DMS 273 treated with DMSO at 0.1 percent for 48 hours (cell line): Measurements from ENCODE around the gene TSPAN11.
"Not testable (repeated sequence)": the region's sequence is repeated elsewhere in the genome, so short reads cannot be mapped to it uniquely, and the experiment has no call there.

Experiments used
- DNase-seq: peaks from one replicate; lab custom pipeline; 2025; lab: John Stamatoyannopoulos, UW

The TSPAN11 gene

GRCh38 chr12:31002999-31003398 is 76.5 kb downstream of the TSPAN11 start:
- no peak for DNase-seq

- DNase-seq: no peak
Measured at GRCh38 chr12:31003861-31004640, 77.5 kb downstream of the TSPAN11 start.

- no peak for DNase-seq
Measured at GRCh38 chr12:31004666-31005065, 78.1 kb downstream of the TSPAN11 start.

GRCh38 chr12:31005256-31005943 is 78.9 kb downstream of the TSPAN11 start:
- DNase-seq: no peak

- DNase-seq: no peak
Measured at GRCh38 chr12:31005944-31006361, 79.4 kb downstream of the TSPAN11 start.

- DNase-seq: no peak
Measured at GRCh38 chr12:31006416-31007152, 80.0 kb downstream of the TSPAN11 start.

- no peak for DNase-seq
Measured at GRCh38 chr12:31007153-31007495, 80.6 kb downstream of the TSPAN11 start.

- no peak for DNase-seq
Measured at GRCh38 chr12:31007636-31008175, 81.2 kb downstream of the TSPAN11 start.

GRCh38 chr12:31008241-31008761 is 81.8 kb downstream of the TSPAN11 start:
- peak; percentile 93 for DNase-seq

GRCh38 chr12:31008961-31009840 is 82.7 kb downstream of the TSPAN11 start:
- peak; percentile 91 for DNase-seq

- no peak for DNase-seq
Measured at GRCh38 chr12:31009976-31010375, 83.4 kb downstream of the TSPAN11 start.

GRCh38 chr12:31011336-31011735 is 84.8 kb downstream of the TSPAN11 start:
- DNase-seq: no peak

GRCh38 chr12:31011746-31012566 is 85.4 kb downstream of the TSPAN11 start:
- peak; percentile 47 for DNase-seq

- not testable (repeated sequence) for DNase-seq
Measured at GRCh38 chr12:31012567-31012891, 86.0 kb downstream of the TSPAN11 start.

- no peak for DNase-seq
Measured at GRCh38 chr12:31015215-31015614, 88.7 kb downstream of the TSPAN11 start.

- DNase-seq: no peak
Measured at GRCh38 chr12:31016057-31016456, 89.5 kb downstream of the TSPAN11 start.

GRCh38 chr12:31017535-31017934 is 91.0 kb downstream of the TSPAN11 start:
- DNase-seq: no peak

GRCh38 chr12:31018106-31018789 is 91.7 kb downstream of the TSPAN11 start:
- DNase-seq: no peak

- DNase-seq: no peak
Measured at GRCh38 chr12:31018790-31019505, 92.4 kb downstream of the TSPAN11 start.
